Endodermal cell (in vitro differentiated cells): ENCODE measurements around the gene PITPNM1. TPM values are rescaled to one million over a fixed set of nuclear protein-coding genes. Genes with fewer than 3 reads are reported as not detected.

Source experiments
- DNase-seq: peaks from one replicate; pipeline ENCODE4 v3.0.0-alpha.2; 2017
- H3K27ac ChIP-seq: 2 replicates; pipeline ENCODE4 v1.5.1; 2013; ENCODE audit warnings: mild to moderate bottlenecking, low read depth, low read length, moderate library complexity
- H3K27me3 ChIP-seq: 2 replicates; pipeline ENCODE4 v1.6.1; 2013; ENCODE audit warnings: mild to moderate bottlenecking, low read length, moderate library complexity; ENCODE audit not compliant: insufficient read depth, control insufficient read depth, poor library complexity, severe bottlenecking
- H3K36me3 ChIP-seq: 2 replicates; pipeline ENCODE4 v1.7.0; 2013; ENCODE audit warnings: mild to moderate bottlenecking, low read length, moderate library complexity; ENCODE audit not compliant: control insufficient read depth, insufficient read depth
- H3K4me1 ChIP-seq: one replicate; pipeline ENCODE4 v1.7.0; 2013; ENCODE audit warnings: low read length; ENCODE audit not compliant: control insufficient read depth, insufficient read depth
- H3K4me3 ChIP-seq: 2 replicates; pipeline ENCODE4 v1.5.1; 2013; ENCODE audit warnings: mild to moderate bottlenecking, low read length, moderate library complexity
- H3K9ac ChIP-seq: 2 replicates; pipeline ENCODE4 v1.6.1; 2013; ENCODE audit warnings: mild to moderate bottlenecking, low read length, moderate library complexity; ENCODE audit not compliant: poor library complexity, severe bottlenecking; ENCODE audit errors: extremely low read depth
- H3K9me3 ChIP-seq: 2 replicates; pipeline ENCODE4 v1.6.1; 2013; ENCODE audit warnings: mild to moderate bottlenecking, low read length, moderate library complexity; ENCODE audit not compliant: control insufficient read depth
- H3K27ac Mint-ChIP-seq: 2 replicates; pipeline ENCODE4 v1.8.0; 2020; ENCODE audit warnings: mixed read lengths
- H3K27me3 Mint-ChIP-seq: 2 replicates; pipeline ENCODE4 v1.8.0; 2021; ENCODE audit warnings: mild to moderate bottlenecking, mixed read lengths; ENCODE audit not compliant: insufficient read depth
- H3K36me3 Mint-ChIP-seq: 2 replicates; pipeline ENCODE4 v1.8.0; 2020; ENCODE audit warnings: low read depth, mixed read lengths
- H3K4me1 Mint-ChIP-seq: 2 replicates; pipeline ENCODE4 v1.8.0; 2020; ENCODE audit warnings: mixed read lengths
- H3K4me3 Mint-ChIP-seq: 2 replicates; pipeline ENCODE4 v1.8.0; 2020; ENCODE audit warnings: mild to moderate bottlenecking, moderate library complexity, mixed read lengths
- H3K9me3 Mint-ChIP-seq: 2 replicates; pipeline ENCODE4 v1.8.0; 2020; ENCODE audit warnings: mild to moderate bottlenecking, mixed read lengths
- WGBS, 2 experiments: methylation state at CpG; one replicate each; pipeline versions ENCODE4 v1.1.5 to v1.1.7; 2013; ENCODE audit warnings: missing lambda C conversion rate in 2 of 2, mixed read lengths in 1 of 2; ENCODE audit not compliant: insufficient coverage in 1 of 2, insufficient read length in 1 of 2; 5-methylcytosine and 5-hydroxymethylcytosine counted together
- total RNA-seq, 2 donors: library from RNA; stranded (reverse); fragmentation: NEBNext Ultra II Directional in 1 of 2; extraction: Animal tissue kit (Norgen Biotek cat#: 25700) in 1 of 2; gene quantifications; 2 replicates in 1 of 2; 3 replicates in 1 of 2; pipeline ENCODE4 v1.2.1, GENCODE V29; 2021
- TF ChIP-seq, protein P1 (sequence below): fragments of 200-600 bp; sonication (generic); conservative IDR thresholded peaks from 2 replicates; pipeline ENCODE4 v1.5.0; 2021; ENCODE audit warnings: antibody characterized with exemption, mild to moderate bottlenecking

The PITPNM1 gene
- total RNA-seq, 2 donors from 2014 or later = 94.6 to 104 TPM

- H3K9me3 Mint-ChIP-seq = no peaks in the 10 kb centered on the region
Measured at GRCh38 chr11:67470337-67471002, 34.7 kb downstream of the PITPNM1 start.

DNA sequence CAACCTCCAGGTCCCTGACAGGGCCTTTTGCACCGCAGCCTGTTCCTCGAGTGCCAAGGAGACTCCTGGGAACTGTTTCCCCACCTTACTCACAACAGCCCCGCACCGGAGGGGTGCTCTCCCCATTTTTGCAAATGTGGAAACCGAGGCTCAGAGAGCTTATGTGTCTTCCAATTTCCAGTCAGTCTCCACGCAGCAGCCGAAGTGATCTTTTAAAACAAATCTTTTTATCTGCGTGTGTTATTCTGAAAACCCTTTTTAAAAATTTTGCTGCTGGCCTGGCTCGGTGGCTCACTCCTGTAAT, 35.7 kb downstream of the PITPNM1 start:
- H3K27me3 ChIP-seq = no peaks in the 10 kb centered on the region
- Mint-ChIP-seq H3K9me3 (no peaks in the 10 kb centered on the region), H3K27ac (peak overlapping the region; percentile 72), H3K36me3 (peaks cover 4% of the 10 kb centered on the region), H3K4me3 (peak overlapping the region; percentile 85), H3K4me1 (peaks cover 9% of the 10 kb centered on the region), H3K27me3 (no peaks in the 10 kb centered on the region)
- peak overlapping the region; percentile 83 for H3K4me3 ChIP-seq
- H3K27ac ChIP-seq = peak overlapping the region; percentile 17
- no peaks in the 10 kb centered on the region for H3K9me3 ChIP-seq
- TF ChIP-seq, protein P1, sequence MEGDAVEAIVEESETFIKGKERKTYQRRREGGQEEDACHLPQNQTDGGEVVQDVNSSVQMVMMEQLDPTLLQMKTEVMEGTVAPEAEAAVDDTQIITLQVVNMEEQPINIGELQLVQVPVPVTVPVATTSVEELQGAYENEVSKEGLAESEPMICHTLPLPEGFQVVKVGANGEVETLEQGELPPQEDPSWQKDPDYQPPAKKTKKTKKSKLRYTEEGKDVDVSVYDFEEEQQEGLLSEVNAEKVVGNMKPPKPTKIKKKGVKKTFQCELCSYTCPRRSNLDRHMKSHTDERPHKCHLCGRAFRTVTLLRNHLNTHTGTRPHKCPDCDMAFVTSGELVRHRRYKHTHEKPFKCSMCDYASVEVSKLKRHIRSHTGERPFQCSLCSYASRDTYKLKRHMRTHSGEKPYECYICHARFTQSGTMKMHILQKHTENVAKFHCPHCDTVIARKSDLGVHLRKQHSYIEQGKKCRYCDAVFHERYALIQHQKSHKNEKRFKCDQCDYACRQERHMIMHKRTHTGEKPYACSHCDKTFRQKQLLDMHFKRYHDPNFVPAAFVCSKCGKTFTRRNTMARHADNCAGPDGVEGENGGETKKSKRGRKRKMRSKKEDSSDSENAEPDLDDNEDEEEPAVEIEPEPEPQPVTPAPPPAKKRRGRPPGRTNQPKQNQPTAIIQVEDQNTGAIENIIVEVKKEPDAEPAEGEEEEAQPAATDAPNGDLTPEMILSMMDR = no peak
- H3K36me3 ChIP-seq = no peaks in the 10 kb centered on the region
- DNase-seq = no peak
- no peaks in the 10 kb centered on the region for H3K4me1 ChIP-seq
- WGBS, 2 experiments = 49 to 57% methylated on average over 9 of the region's 9 CpGs
- peak overlapping the region; percentile 35 for H3K9ac ChIP-seq

More at GRCh38 chr11:67470337-67471002, 34.7 kb downstream of the PITPNM1 start:
- Mint-ChIP-seq H3K4me3 (peak overlapping the region; percentile 85), H3K27ac (no peak overlapping the region), H3K27me3 (no peaks in the 10 kb centered on the region), H3K36me3 (peaks cover under 1% of the 10 kb centered on the region), H3K4me1 (peaks cover 5% of the 10 kb centered on the region)
- TF ChIP-seq, protein P1 = no peak
- Histone ChIP-seq H3K9ac (no peak overlapping the region), H3K4me1 (no peaks in the 10 kb centered on the region), H3K27ac (no peak overlapping the region), H3K4me3 (no peak overlapping the region), H3K27me3 (no peaks in the 10 kb centered on the region), H3K36me3 (no peaks in the 10 kb centered on the region), H3K9me3 (no peaks in the 10 kb centered on the region)
- no peak for DNase-seq
- WGBS, 2 experiments = 82 to 95% methylated on average over 4 to 8 of the region's 8 CpGs

GRCh38 chr11:67468759-67469507, 36.2 kb downstream of the PITPNM1 start, which contains the start of gene TMEM134:
Gene TMEM134, minus strand, starts transcription at chr11:67469251. Its CDS starts 59 bp downstream, at chr11:67469192.
- H3K9me3 Mint-ChIP-seq = no peaks in the 10 kb centered on the region
- WGBS, 2 experiments = 1 to 2% methylated on average over 24 to 76 of the region's 76 CpGs

More at GRCh38 chr11:67468759-67469507, 36.2 kb downstream of the PITPNM1 start, which contains the start of gene TMEM134:
- Histone ChIP-seq H3K27me3 (no peaks in the 10 kb centered on the region), H3K4me1 (no peaks in the 10 kb centered on the region), H3K4me3 (peak within 1 kb of the TSS; percentile 83), H3K9me3 (no peaks in the 10 kb centered on the region), H3K27ac (peak within 1 kb of the TSS; percentile 66), H3K36me3 (no peaks in the 10 kb centered on the region), H3K9ac (peak within 1 kb of the TSS; percentile 44)
- Mint-ChIP-seq H3K4me3 (peak within 1 kb of the TSS; percentile 85), H3K27me3 (no peaks in the 10 kb centered on the region), H3K27ac (peak within 1 kb of the TSS; percentile 90), H3K4me1 (peaks cover 9% of the 10 kb centered on the region), H3K36me3 (peaks cover 4% of the 10 kb centered on the region)
- TF ChIP-seq, protein P1 = peak; percentile 62
- DNase-seq = peak; percentile 97
